HepG2 (cell line): ENCODE results near the gene RHOG. TPM values are rescaled to one million over a fixed set of nuclear protein-coding genes. Genes with fewer than 3 reads are reported as not detected.

Source experiments
- KMT2A ChIP-seq: sonication (generic); formaldehyde crosslinking; IDR thresholded peaks from 2 replicates; pipeline ENCODE4 v1.4.0; 2020; ENCODE audit warnings: missing genetic modification reagents
- ZBTB7A ChIP-seq: sonication (generic); formaldehyde crosslinking; IDR thresholded peaks from 2 replicates; pipeline ENCODE4 v1.8.0; 2022; ENCODE audit warnings: mild to moderate bottlenecking, missing genetic modification reagents
- ZNF577 ChIP-seq: sonication (generic); formaldehyde crosslinking; IDR thresholded peaks from 2 replicates; pipeline ENCODE4 v1.4.0; 2020; ENCODE audit warnings: mild to moderate bottlenecking, low read depth, missing genetic modification reagents, borderline replicate concordance
- polyA plus RNA-seq, 8 experiments: library from polyadenylated mRNA; depleted of rRNA in 3 of 8; stranded (reverse) in 7 of 8; unstranded in 1 of 8; fragments of >200 nt; fragmentation: Illumina TruSeq in 4 of 8; extraction: Trizol in 4 of 8; gene quantifications; 2 replicates each; pipeline versions ENCODE4 v1.2.1 to v1.2.3, GENCODE V29; 2011 to 2016; ENCODE audit warnings: low read depth in 4 of 8, missing spikeins in 1 of 8, mixed read lengths in 1 of 8; ENCODE audit not compliant: insufficient read depth in 1 of 8
- total RNA-seq, 5 experiments: library from RNA; depleted of rRNA; stranded (reverse); fragments of >200 nt; fragmentation: Illumina TruSeq; extraction: Trizol; gene quantifications; 2 replicates each; pipeline ENCODE4 v1.2.3, GENCODE V29; 2016; ENCODE audit warnings: low read depth in 1 of 5
- TF ChIP-seq, protein P1 (sequence below): IDR thresholded peaks from 2 replicates; pipeline ENCODE4 v1.4.0; 2020; ENCODE audit warnings: mild to moderate bottlenecking, missing genetic modification reagents
- TF ChIP-seq, protein P2 (sequence below): sonication (generic); formaldehyde crosslinking; IDR thresholded peaks from 2 replicates; pipeline ENCODE4 v1.4.0; 2020; ENCODE audit warnings: missing genetic modification reagents, low read depth, mild to moderate bottlenecking, borderline replicate concordance
- TF ChIP-seq, protein P3 (sequence below): sonication (generic); formaldehyde crosslinking; IDR thresholded peaks from 2 replicates; pipeline ENCODE4 v1.5.1; 2020; ENCODE audit warnings: missing genetic modification reagents, mild to moderate bottlenecking, borderline replicate concordance

The RHOG gene
- total and polyA plus RNA-seq, 2 of the 13 experiments (the other 11 are each of a cell fraction or from before 2014, with no cell fraction given): 7.7 to 23.4 TPM

DNA sequence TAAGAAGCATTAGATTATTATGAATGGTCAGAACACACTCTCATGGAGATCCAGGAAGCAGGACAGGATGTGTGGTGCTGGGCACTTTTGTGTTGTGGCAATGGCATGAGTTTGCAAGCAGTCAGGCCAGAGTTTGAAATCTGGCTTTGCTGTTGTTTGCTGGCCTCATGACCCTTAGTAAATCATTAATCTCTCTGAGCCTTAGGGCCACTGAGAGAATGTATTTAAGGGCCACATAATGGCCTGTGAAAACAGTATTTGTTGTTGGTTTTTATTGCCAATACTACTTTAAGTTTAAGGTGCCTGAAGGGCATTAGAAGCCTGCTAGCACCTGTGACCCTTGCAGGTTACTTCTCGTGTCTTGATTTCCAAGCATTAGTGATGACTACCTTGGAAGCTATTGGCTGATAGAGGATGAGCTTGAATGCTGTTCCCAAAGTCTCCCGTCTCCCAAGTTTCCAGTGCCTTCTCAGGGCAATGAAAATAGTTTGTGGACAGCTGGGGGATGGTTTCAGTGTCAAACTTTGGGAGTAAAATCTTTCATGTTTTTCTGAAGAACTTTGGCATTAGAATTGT, 39.3 kb upstream of the RHOG start (continued):
- TF ChIP-seq, protein P1, sequence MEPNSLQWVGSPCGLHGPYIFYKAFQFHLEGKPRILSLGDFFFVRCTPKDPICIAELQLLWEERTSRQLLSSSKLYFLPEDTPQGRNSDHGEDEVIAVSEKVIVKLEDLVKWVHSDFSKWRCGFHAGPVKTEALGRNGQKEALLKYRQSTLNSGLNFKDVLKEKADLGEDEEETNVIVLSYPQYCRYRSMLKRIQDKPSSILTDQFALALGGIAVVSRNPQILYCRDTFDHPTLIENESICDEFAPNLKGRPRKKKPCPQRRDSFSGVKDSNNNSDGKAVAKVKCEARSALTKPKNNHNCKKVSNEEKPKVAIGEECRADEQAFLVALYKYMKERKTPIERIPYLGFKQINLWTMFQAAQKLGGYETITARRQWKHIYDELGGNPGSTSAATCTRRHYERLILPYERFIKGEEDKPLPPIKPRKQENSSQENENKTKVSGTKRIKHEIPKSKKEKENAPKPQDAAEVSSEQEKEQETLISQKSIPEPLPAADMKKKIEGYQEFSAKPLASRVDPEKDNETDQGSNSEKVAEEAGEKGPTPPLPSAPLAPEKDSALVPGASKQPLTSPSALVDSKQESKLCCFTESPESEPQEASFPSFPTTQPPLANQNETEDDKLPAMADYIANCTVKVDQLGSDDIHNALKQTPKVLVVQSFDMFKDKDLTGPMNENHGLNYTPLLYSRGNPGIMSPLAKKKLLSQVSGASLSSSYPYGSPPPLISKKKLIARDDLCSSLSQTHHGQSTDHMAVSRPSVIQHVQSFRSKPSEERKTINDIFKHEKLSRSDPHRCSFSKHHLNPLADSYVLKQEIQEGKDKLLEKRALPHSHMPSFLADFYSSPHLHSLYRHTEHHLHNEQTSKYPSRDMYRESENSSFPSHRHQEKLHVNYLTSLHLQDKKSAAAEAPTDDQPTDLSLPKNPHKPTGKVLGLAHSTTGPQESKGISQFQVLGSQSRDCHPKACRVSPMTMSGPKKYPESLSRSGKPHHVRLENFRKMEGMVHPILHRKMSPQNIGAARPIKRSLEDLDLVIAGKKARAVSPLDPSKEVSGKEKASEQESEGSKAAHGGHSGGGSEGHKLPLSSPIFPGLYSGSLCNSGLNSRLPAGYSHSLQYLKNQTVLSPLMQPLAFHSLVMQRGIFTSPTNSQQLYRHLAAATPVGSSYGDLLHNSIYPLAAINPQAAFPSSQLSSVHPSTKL: peak; percentile 81
- TF ChIP-seq, protein P2, sequence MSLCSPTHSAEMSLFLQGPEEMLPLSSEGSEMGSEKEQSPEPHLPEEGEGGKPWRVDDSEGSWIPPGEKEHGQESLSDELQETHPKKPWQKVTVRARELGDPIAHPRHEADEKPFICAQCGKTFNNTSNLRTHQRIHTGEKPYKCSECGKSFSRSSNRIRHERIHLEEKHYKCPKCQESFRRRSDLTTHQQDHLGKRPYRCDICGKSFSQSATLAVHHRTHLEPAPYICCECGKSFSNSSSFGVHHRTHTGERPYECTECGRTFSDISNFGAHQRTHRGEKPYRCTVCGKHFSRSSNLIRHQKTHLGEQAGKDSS (CRISPR knock-in tag): no peak
- TF ChIP-seq KMT2A (CRISPR knock-in tag) (peak; percentile 34; the same call in 1 of the 2 replicates), ZBTB7A (CRISPR knock-in tag) (no peak), ZNF577 (no peak)
- TF ChIP-seq, protein P3, sequence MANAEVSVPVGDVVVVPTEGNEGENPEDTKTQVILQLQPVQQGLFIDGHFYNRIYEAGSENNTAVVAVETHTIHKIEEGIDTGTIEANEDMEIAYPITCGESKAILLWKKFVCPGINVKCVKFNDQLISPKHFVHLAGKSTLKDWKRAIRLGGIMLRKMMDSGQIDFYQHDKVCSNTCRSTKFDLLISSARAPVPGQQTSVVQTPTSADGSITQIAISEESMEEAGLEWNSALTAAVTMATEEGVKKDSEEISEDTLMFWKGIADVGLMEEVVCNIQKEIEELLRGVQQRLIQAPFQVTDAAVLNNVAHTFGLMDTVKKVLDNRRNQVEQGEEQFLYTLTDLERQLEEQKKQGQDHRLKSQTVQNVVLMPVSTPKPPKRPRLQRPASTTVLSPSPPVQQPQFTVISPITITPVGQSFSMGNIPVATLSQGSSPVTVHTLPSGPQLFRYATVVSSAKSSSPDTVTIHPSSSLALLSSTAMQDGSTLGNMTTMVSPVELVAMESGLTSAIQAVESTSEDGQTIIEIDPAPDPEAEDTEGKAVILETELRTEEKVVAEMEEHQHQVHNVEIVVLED (CRISPR knock-in tag): no peak
